Suprapubic skin (tissue), 4 donors: ENCODE results near the gene LITAFD. TPM values are rescaled to one million over a fixed set of nuclear protein-coding genes. Genes with fewer than 3 reads are reported as not detected.

ENCODE experiments used
- DNase-seq, 2 donors: peaks; one replicate each; pipeline ENCODE4 v3.0.0-alpha.2; 2019; ENCODE audit warnings: low spot score in 2 of 2
- H3K27ac ChIP-seq: fragments of 200-600 bp; sonication (generic); one replicate; pipeline ENCODE4 v1.5.1; 2019
- H3K27me3 ChIP-seq: fragments of 200-600 bp; sonication (generic); one replicate; pipeline ENCODE4 v1.5.1; 2019
- H3K36me3 ChIP-seq: fragments of 200-600 bp; sonication (generic); one replicate; pipeline ENCODE4 v1.5.1; 2019
- H3K4me1 ChIP-seq: fragments of 200-600 bp; sonication (generic); one replicate; pipeline ENCODE4 v1.5.1; 2019
- H3K4me3 ChIP-seq: fragments of 200-600 bp; sonication (generic); one replicate; pipeline ENCODE4 v1.5.1; 2019; ENCODE audit warnings: mild to moderate bottlenecking
- H3K9me3 ChIP-seq: fragments of 200-600 bp; sonication (generic); one replicate; pipeline ENCODE4 v1.5.1; 2019
- CTCF ChIP-seq, 2 donors: fragments of 200-600 bp in 1 of 2; fragments of 450-650 bp in 1 of 2; sonication (generic) in 1 of 2; IDR thresholded peaks; one replicate each; pipeline ENCODE4 v1.5.1; 2016 to 2019; ENCODE audit warnings: antibody characterized with exemption in 2 of 2, mild to moderate bottlenecking in 1 of 2, moderate library complexity in 1 of 2
- EP300 ChIP-seq: sonication (generic); formaldehyde crosslinking; IDR thresholded peaks from one replicate; pipeline ENCODE4 v1.6.1; 2017; ENCODE audit warnings: antibody characterized with exemption
- POLR2A ChIP-seq, 2 donors: fragments of 450-650 bp; IDR thresholded peaks; one replicate each; pipeline ENCODE4 v1.6.1; 2017; ENCODE audit warnings: antibody characterized with exemption in 2 of 2, mild to moderate bottlenecking in 2 of 2, moderate library complexity in 2 of 2
- POLR2AphosphoS5 ChIP-seq, 3 donors: sonication (generic); formaldehyde crosslinking; IDR thresholded peaks; one replicate each; pipeline ENCODE4 v1.6.1; 2017; ENCODE audit warnings: antibody characterized with exemption in 3 of 3
- WGBS: methylation state at CpG from one replicate; pipeline ENCODE4 v1.1.5; 2018; 5-methylcytosine and 5-hydroxymethylcytosine counted together
- total RNA-seq, 4 donors: library from RNA; depleted of rRNA; stranded (reverse); fragments of >200 nt; gene quantifications; one replicate each; pipeline ENCODE4 v1.1.0, GENCODE V29; 2016

LITAFD gene
- total RNA-seq, 4 donors from 2014 or later, result not detected

GRCh38 chr16:8929086-8929748 lies 47.1 kb downstream of the LITAFD start:
- H3K36me3 ChIP-seq, result peaks cover 24% of the 10 kb centered on the region
- WGBS, result 93% methylated on average over 17 of the region's 17 CpGs
- peaks cover 15% of the 10 kb centered on the region for H3K4me1 ChIP-seq
- no peak overlapping the region for H3K4me3 ChIP-seq
- H3K27ac ChIP-seq, result no peak overlapping the region
- no peak for TF ChIP-seq CTCF (IDR thresholded peaks at IDR 0.05)
- TF ChIP-seq POLR2A (IDR thresholded peaks at IDR 0.05), result no peak
- no peak for TF ChIP-seq EP300
- no peak for TF ChIP-seq POLR2AphosphoS5 (IDR thresholded peaks at IDR 0.05)
- no peaks in the 10 kb centered on the region for H3K9me3 ChIP-seq
- no peaks in the 10 kb centered on the region for H3K27me3 ChIP-seq
- no peak for DNase-seq

DNA sequence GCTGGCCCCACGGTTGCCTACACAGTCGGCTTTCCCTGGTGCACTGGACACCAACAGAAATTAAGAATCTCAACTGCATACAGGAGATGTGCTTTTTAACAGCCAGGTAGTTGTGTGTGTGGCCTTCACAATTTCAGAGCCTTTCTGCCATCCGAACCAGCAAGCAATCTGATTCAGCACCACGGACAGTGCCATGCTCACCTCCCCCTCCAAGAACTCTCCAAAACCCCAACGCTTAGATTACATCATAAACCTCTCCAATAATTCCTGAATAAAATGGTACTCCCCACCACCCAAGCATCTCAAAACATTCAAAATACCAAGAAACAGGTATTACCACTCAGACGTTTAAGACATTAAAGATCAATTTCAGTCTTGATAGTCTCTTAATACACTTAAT lies 49.7 kb downstream of the LITAFD start:
- H3K27me3 ChIP-seq, result no peaks in the 10 kb centered on the region
- WGBS, result 40% methylated on average over 6 of the region's 6 CpGs
- peaks cover 21% of the 10 kb centered on the region for H3K36me3 ChIP-seq
- H3K4me1 ChIP-seq, result peaks cover 19% of the 10 kb centered on the region
- TF ChIP-seq CTCF (IDR thresholded peaks at IDR 0.05), result no peak
- TF ChIP-seq POLR2AphosphoS5 (IDR thresholded peaks at IDR 0.05), result no peak
- TF ChIP-seq EP300, result no peak
- no peak for TF ChIP-seq POLR2A (IDR thresholded peaks at IDR 0.05)
- no peak for DNase-seq
- no peak overlapping the region for H3K4me3 ChIP-seq
- no peak overlapping the region for H3K27ac ChIP-seq
- H3K9me3 ChIP-seq, result no peaks in the 10 kb centered on the region

DNA sequence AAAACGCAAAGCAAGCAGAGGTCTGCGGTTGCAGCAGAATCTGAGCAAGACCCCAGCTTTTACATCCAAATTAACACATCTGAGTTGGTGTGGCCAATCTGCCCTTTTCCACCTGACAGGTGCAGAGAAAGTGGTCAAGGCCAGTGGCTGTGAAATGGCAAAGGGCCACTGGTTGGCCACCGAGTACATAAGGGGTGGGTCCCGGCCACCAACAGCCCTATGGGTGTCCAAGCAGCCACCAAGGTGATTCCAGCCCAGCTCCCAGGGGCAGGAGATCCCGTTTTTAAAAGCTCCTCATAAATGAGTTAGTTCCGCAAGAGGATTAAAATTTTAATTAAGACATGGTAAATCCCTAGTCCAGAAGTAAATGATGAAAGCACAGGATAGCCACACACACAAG lies 52.5 kb downstream of the LITAFD start:
- WGBS, result 82% methylated on average over 6 of the region's 6 CpGs
- Histone ChIP-seq H3K4me1 (peaks cover 31% of the 10 kb centered on the region), H3K27me3 (no peaks in the 10 kb centered on the region), H3K4me3 (no peak overlapping the region), H3K36me3 (peaks cover 3% of the 10 kb centered on the region), H3K9me3 (no peaks in the 10 kb centered on the region), H3K27ac (no peak overlapping the region)
- TF ChIP-seq POLR2A (IDR thresholded peaks at IDR 0.05) (no peak), POLR2AphosphoS5 (IDR thresholded peaks at IDR 0.05) (no peak), EP300 (no peak), CTCF (IDR thresholded peaks at IDR 0.05) (no peak)
- DNase-seq, result no peak

Other genes starting within 250 kb of the LITAFD start
- 1 to 10 TPM; 2.0 to 8.5 (median 5.9) TPM for gene ABAT, start 207.7 kb upstream of the LITAFD start, total RNA-seq
- 1 to 10 TPM; 3.9 to 7.0 (median 5.0) TPM for gene TMEM186, start 84.7 kb upstream of the LITAFD start, total RNA-seq
- 10 to 100 TPM; 20.0 to 33.0 (median 25.7) TPM for gene PMM2, start 84.5 kb upstream of the LITAFD start, total RNA-seq
- gene CARHSP1, start 13.3 kb upstream of the LITAFD start, total RNA-seq, result 10 to 100 TPM; 32.7 to 60.8 (median 41.5) TPM
- gene USP7, start 81.6 kb downstream of the LITAFD start, total RNA-seq, result 100 to 1,000 TPM in 3 of 4 donors, 10 to 100 TPM in 1; 94.7 to 135 (median 119) TPM
- gene HAPSTR1, start 209.3 kb downstream of the LITAFD start, total RNA-seq, result 10 to 100 TPM; 40.4 to 52.7 (median 47.4) TPM